Esophagus (tissue), 2 donors: ENCODE data around the gene FAU. TPM values are rescaled to one million over a fixed set of nuclear protein-coding genes. Genes with fewer than 3 reads are reported as not detected.
A peak's percentile ranks its signal among the peaks of the same experiment; 100 is the strongest.

Source experiments
- H3K27ac ChIP-seq, 2 donors: one replicate each; pipeline ENCODE4 v1.5.1; 2013; ENCODE audit warnings: low read depth in 2 of 2, mild to moderate bottlenecking in 2 of 2, inconsistent platforms in 1 of 2, low read length in 1 of 2, moderate library complexity in 1 of 2
- H3K27me3 ChIP-seq, 2 donors: one replicate each; pipeline ENCODE4 v1.6.1; 2013; ENCODE audit warnings: low read length in 2 of 2, control low read depth in 1 of 2, mild to moderate bottlenecking in 1 of 2; ENCODE audit not compliant: insufficient read depth in 2 of 2, control insufficient read depth in 1 of 2
- H3K36me3 ChIP-seq, 2 donors: one replicate each; pipeline ENCODE4 v1.6.1; 2013; ENCODE audit warnings: low read length in 1 of 2; ENCODE audit not compliant: control insufficient read depth in 2 of 2, insufficient read depth in 2 of 2
- H3K4me1 ChIP-seq, 2 donors: one replicate each; pipeline ENCODE4 v1.6.1; 2013; ENCODE audit warnings: low read length in 1 of 2; ENCODE audit not compliant: control insufficient read depth in 2 of 2, insufficient read depth in 2 of 2
- H3K4me3 ChIP-seq, 2 donors: one replicate each; pipeline ENCODE4 v1.5.1; 2013; ENCODE audit warnings: low read length in 2 of 2, mild to moderate bottlenecking in 2 of 2, low read depth in 1 of 2, moderate library complexity in 1 of 2
- H3K9me3 ChIP-seq, 2 donors: one replicate each; pipeline ENCODE4 v1.6.1; 2013; ENCODE audit warnings: mild to moderate bottlenecking in 2 of 2, low read depth in 1 of 2, low read length in 1 of 2, moderate library complexity in 1 of 2; ENCODE audit not compliant: control insufficient read depth in 2 of 2, insufficient read depth in 1 of 2
- WGBS, 2 donors: extraction: QIAGEN DNeasy Blood & Tissue Kit; methylation state at CpG; one replicate each; pipeline ENCODE4 v1.1.7; 2013; 5-methylcytosine and 5-hydroxymethylcytosine counted together
- polyA plus RNA-seq, 2 donors: library from polyadenylated mRNA; stranded (reverse); fragments of 200-250 nt; gene quantifications; one replicate each; pipeline ENCODE4 v1.2.3, GENCODE V29; 2013
- donor health status: healthy with polysubstance abuse.
- donor health status: Bipolar disorder and iron deficiency.

The FAU gene
- polyA plus RNA-seq, 2 donors: 789 to 817 TPM

- no peaks in the 10 kb centered on the region for H3K27me3 ChIP-seq
- H3K9me3 ChIP-seq: no peaks in the 10 kb centered on the region
- no peaks in the 10 kb centered on the region for H3K36me3 ChIP-seq
- H3K27ac ChIP-seq: no peak overlapping the region
- H3K4me3 ChIP-seq: no peak overlapping the region
- H3K4me1 ChIP-seq: no peaks in the 10 kb centered on the region
- WGBS, 2 donors: 76 to 78% methylated on average over 7 of the region's 7 CpGs
Measured at GRCh38 chr11:65141896-65142494, 20.1 kb upstream of the FAU start.

- H3K4me1 ChIP-seq: peaks cover 0 to 17% of the 10 kb centered on the region in 2 donors
Measured at GRCh38 chr11:65136515-65137096, 14.7 kb upstream of the FAU start.

GRCh38 chr11:65135633-65136145 lies 13.8 kb upstream of the FAU start:
- H3K27me3 ChIP-seq: no peaks in the 10 kb centered on the region
- H3K9me3 ChIP-seq: no peaks in the 10 kb centered on the region
- H3K27ac ChIP-seq: peak overlapping the region; percentile 98
- WGBS, 2 donors: 51 to 53% methylated on average over 11 of the region's 11 CpGs
- peak overlapping the region in 1 of 2 donors; percentile 74 for H3K4me3 ChIP-seq
- peaks cover 1 to 22% of the 10 kb centered on the region in 2 donors for H3K36me3 ChIP-seq
- H3K4me1 ChIP-seq: peaks cover 0 to 17% of the 10 kb centered on the region in 2 donors

More at GRCh38 chr11:65136515-65137096, 14.7 kb upstream of the FAU start:
- no peak overlapping the region for H3K4me3 ChIP-seq
- no peaks in the 10 kb centered on the region for H3K27me3 ChIP-seq
- no peak overlapping the region for H3K27ac ChIP-seq
- H3K36me3 ChIP-seq: peaks cover 0 to 13% of the 10 kb centered on the region in 2 donors
- no peaks in the 10 kb centered on the region for H3K9me3 ChIP-seq
- WGBS, 2 donors: 83 to 85% methylated on average over 15 of the region's 15 CpGs

GRCh38 chr11:65134952-65135632 lies 13.2 kb upstream of the FAU start:
- H3K9me3 ChIP-seq: no peaks in the 10 kb centered on the region
- peak overlapping the region; percentile 98 for H3K27ac ChIP-seq
- peaks cover 0 to 17% of the 10 kb centered on the region in 2 donors for H3K4me1 ChIP-seq
- 1% methylated on average over 24 of the region's 24 CpGs for WGBS, 2 donors
- peaks cover 6 to 26% of the 10 kb centered on the region in 2 donors for H3K36me3 ChIP-seq
- no peaks in the 10 kb centered on the region for H3K27me3 ChIP-seq
- H3K4me3 ChIP-seq: peak overlapping the region; percentile 74 to 85

- Histone ChIP-seq H3K27ac (peak within 1 kb of the TSS; percentile 98), H3K4me1 (peaks cover 0 to 17% of the 10 kb centered on the region in 2 donors), H3K36me3 (peaks cover 13 to 33% of the 10 kb centered on the region in 2 donors), H3K4me3 (peak within 1 kb of the TSS; percentile 74 to 85), H3K27me3 (no peaks in the 10 kb centered on the region), H3K9me3 (no peaks in the 10 kb centered on the region)
- 0% methylated on average over 57 to 60 of the region's 60 CpGs for WGBS, 2 donors
Measured at GRCh38 chr11:65134240-65134951, 12.5 kb upstream of the FAU start, which contains the start of gene SYVN1. SYVN1 (minus strand) TSS chr11:65134519; CDS start chr11:65133601, 918 bp downstream.

- peak overlapping the region; percentile 98 for H3K27ac ChIP-seq
Measured at GRCh38 chr11:65133724-65134123, 11.8 kb upstream of the FAU start.

GRCh38 chr11:65132988-65133700 lies 11.2 kb upstream of the FAU start:
- H3K27ac ChIP-seq: peak overlapping the region; percentile 98
- peaks cover 0 to 17% of the 10 kb centered on the region in 2 donors for H3K4me1 ChIP-seq
- 39% methylated on average over 18 of the region's 18 CpGs for WGBS, 2 donors
- peaks cover 22 to 41% of the 10 kb centered on the region in 2 donors for H3K36me3 ChIP-seq
- H3K27me3 ChIP-seq: no peaks in the 10 kb centered on the region
- peak overlapping the region; percentile 74 to 85 for H3K4me3 ChIP-seq
- no peaks in the 10 kb centered on the region for H3K9me3 ChIP-seq

More at GRCh38 chr11:65133724-65134123, 11.8 kb upstream of the FAU start:
- Histone ChIP-seq H3K9me3 (no peaks in the 10 kb centered on the region), H3K4me3 (peak overlapping the region; percentile 74 to 85), H3K4me1 (peaks cover 0 to 17% of the 10 kb centered on the region in 2 donors), H3K27me3 (no peaks in the 10 kb centered on the region), H3K36me3 (peaks cover 16 to 36% of the 10 kb centered on the region in 2 donors)
- 1 to 2% methylated on average over 20 of the region's 20 CpGs for WGBS, 2 donors

GRCh38 chr11:65132238-65132987 lies 10.5 kb upstream of the FAU start:
- H3K4me3 ChIP-seq: no peak overlapping the region
- WGBS, 2 donors: 65 to 71% methylated on average over 10 of the region's 10 CpGs

More at GRCh38 chr11:65132238-65132987, 10.5 kb upstream of the FAU start:
- H3K27me3 ChIP-seq: no peaks in the 10 kb centered on the region
- peaks cover 27 to 46% of the 10 kb centered on the region in 2 donors for H3K36me3 ChIP-seq
- H3K27ac ChIP-seq: peak overlapping the region in 1 of 2 donors; percentile 22
- peaks cover 0 to 17% of the 10 kb centered on the region in 2 donors for H3K4me1 ChIP-seq
- H3K9me3 ChIP-seq: no peaks in the 10 kb centered on the region
